Measurements from ENCODE around the gene ZC3H6. TPM values are rescaled to one million over a fixed set of nuclear protein-coding genes. Genes with fewer than 3 reads are reported as not detected.

The ZC3H6 gene
- total and polyA plus RNA-seq, 2 of the 13 experiments (the other 11 are each of a cell fraction or from before 2014, with no cell fraction given) = 0.71 to 0.93 TPM

DNA sequence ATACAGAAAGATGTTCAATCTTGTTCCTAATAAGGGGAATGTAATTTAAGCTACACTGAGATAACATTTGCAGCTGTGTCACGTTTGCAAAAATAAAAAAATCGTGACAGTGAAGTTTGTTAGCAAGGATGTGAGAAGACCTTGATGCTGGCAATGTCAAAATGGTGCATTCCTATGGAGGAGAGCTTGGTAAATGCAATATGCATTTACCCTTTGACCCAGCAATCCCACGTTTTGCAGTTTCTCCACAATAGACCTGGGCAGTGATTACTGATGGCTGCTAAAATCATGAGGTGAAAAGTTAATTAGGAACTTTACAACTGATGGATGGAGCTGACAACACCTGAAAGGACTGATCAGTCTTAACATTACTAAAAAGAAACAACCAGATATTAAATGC lies 43.1 kb downstream of the ZC3H6 start (continued):
- TF ChIP-seq, protein P1, sequence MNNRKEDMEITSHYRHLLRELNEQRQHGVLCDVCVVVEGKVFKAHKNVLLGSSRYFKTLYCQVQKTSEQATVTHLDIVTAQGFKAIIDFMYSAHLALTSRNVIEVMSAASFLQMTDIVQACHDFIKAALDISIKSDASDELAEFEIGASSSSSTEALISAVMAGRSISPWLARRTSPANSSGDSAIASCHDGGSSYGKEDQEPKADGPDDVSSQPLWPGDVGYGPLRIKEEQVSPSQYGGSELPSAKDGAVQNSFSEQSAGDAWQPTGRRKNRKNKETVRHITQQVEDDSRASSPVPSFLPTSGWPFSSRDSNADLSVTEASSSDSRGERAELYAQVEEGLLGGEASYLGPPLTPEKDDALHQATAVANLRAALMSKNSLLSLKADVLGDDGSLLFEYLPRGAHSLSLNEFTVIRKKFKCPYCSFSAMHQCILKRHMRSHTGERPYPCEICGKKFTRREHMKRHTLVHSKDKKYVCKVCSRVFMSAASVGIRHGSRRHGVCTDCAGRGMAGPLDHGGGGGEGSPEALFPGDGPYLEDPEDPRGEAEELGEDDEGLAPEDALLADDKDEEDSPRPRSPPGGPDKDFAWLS (CRISPR knock-in tag; IDR thresholded peaks at IDR 0.05; ENCODE audit: borderline replicate concordance) = no peak
- TF ChIP-seq, protein P2, sequence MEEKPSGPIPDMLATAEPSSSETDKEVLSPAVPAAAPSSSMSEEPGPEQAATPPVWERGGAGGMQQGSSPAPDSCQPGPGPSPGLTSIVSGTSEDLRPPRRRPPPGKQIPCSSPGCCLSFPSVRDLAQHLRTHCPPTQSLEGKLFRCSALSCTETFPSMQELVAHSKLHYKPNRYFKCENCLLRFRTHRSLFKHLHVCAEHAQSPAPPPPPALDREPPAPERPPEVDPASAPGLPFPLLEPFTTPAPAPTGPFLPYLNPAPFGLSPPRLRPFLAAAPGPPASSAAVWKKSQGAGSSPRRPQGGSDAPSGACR (CRISPR knock-in tag; IDR thresholded peaks at IDR 0.05) = peak; percentile 22; the same call in 1 of the 2 replicates
- TF ChIP-seq EHMT2 (IDR thresholded peaks at IDR 0.05; ENCODE audit: borderline replicate concordance, low read depth, low read length) = no peak
- TF ChIP-seq, protein P3, sequence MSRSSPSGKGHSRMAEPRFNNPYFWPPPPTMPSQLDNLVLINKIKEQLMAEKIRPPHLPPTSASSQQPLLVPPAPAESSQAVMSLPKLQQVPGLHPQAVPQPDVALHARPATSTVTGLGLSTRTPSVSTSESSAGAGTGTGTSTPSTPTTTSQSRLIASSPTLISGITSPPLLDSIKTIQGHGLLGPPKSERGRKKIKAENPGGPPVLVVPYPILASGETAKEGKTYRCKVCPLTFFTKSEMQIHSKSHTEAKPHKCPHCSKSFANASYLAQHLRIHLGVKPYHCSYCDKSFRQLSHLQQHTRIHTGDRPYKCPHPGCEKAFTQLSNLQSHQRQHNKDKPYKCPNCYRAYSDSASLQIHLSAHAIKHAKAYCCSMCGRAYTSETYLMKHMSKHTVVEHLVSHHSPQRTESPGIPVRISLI (CRISPR knock-in tag; IDR thresholded peaks at IDR 0.05; ENCODE audit: borderline replicate concordance) = no peak
- TF ChIP-seq KDM4B (CRISPR knock-in tag; IDR thresholded peaks at IDR 0.05) = no peak
- no peak for TF ChIP-seq ZNF788 (CRISPR knock-in tag; IDR thresholded peaks at IDR 0.05; ENCODE audit: borderline replicate concordance)
- TF ChIP-seq HMG20B (CRISPR knock-in tag; conservative IDR thresholded peaks at IDR 0.05) = no peak
- TF ChIP-seq NONO (IDR thresholded peaks at IDR 0.05) = no peak
- TF ChIP-seq NONO (CRISPR knock-in tag; conservative IDR thresholded peaks at IDR 0.05) = no peak
- TF ChIP-seq PAX8 (CRISPR knock-in tag; IDR thresholded peaks at IDR 0.05; ENCODE audit: borderline replicate concordance) = no peak
- TF ChIP-seq NR2F1 (CRISPR knock-in tag; IDR thresholded peaks at IDR 0.05) = 0 out of 4 replicates have a peak, but pooled peaks of 1 of the 2 experiments have one; percentile 34
- TF ChIP-seq CC2D1A (CRISPR knock-in tag; IDR thresholded peaks at IDR 0.05) = no peak
- TF ChIP-seq ZNF24 (IDR thresholded peaks at IDR 0.05) = no peak
- no peak for TF ChIP-seq SAP130 (CRISPR knock-in tag; IDR thresholded peaks at IDR 0.05; ENCODE audit: low read depth)
- no peak for TF ChIP-seq ZBTB38 (CRISPR knock-in tag; IDR thresholded peaks at IDR 0.05)
- TF ChIP-seq, protein P4, sequence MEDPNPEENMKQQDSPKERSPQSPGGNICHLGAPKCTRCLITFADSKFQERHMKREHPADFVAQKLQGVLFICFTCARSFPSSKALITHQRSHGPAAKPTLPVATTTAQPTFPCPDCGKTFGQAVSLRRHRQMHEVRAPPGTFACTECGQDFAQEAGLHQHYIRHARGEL (CRISPR knock-in tag; IDR thresholded peaks at IDR 0.05) = no peak
- 0 out of 2 replicates have a peak, but pooled peaks have one; percentile 43 for TF ChIP-seq MTF2 (CRISPR knock-in tag; IDR thresholded peaks at IDR 0.05; ENCODE audit: borderline replicate concordance)
- peak; percentile 64 for TF ChIP-seq NR2F6 (IDR thresholded peaks at IDR 0.05)
- peak; percentile 37; the same call in 1 of the 2 replicates for TF ChIP-seq NR2F6 (CRISPR knock-in tag; IDR thresholded peaks at IDR 0.05)
- no peak for TF ChIP-seq NKX3-1 (CRISPR knock-in tag; IDR thresholded peaks at IDR 0.05)
- TF ChIP-seq, protein P5, sequence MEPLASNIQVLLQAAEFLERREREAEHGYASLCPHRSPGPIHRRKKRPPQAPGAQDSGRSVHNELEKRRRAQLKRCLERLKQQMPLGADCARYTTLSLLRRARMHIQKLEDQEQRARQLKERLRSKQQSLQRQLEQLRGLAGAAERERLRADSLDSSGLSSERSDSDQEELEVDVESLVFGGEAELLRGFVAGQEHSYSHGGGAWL (CRISPR knock-in tag; IDR thresholded peaks at IDR 0.05) = no peak
- TF ChIP-seq TEAD3 (CRISPR knock-in tag; optimal IDR thresholded peaks at IDR 0.05; ENCODE audit: borderline replicate concordance) = peak; percentile 21
